ENCODE measurements around the gene ZNF43.

DNA sequence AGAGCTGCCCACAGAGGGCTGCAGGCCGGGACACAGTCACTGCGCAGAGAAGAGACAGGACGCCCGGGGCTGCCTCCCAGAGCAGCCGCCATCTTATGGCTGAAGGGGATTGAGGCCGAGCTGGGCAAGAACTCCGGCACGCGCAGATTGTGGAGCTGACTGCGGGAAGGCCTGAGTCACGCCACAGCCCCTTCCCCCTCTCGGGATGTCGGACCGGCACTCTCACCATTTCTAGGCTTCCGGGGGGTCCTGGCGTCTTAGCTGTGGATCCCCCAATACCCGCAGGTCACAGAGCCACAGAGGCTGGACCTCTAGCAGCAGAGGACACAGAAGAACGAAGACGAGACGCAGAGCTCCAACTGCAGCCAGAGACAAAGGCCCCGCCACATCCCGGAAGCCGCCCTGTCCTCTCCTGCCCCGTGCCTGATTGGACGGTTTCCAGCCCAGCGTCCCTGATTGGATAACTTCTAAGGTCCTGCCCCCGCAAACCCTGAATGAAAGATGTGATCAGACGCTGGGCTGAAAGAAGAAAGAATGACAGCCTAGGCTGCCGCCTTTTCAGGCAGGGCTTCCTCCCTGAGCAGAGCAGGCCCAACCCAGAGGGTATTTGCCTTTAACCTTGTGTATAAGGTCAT, at the start of gene ZNF43:
- TF ChIP-seq, protein P1, sequence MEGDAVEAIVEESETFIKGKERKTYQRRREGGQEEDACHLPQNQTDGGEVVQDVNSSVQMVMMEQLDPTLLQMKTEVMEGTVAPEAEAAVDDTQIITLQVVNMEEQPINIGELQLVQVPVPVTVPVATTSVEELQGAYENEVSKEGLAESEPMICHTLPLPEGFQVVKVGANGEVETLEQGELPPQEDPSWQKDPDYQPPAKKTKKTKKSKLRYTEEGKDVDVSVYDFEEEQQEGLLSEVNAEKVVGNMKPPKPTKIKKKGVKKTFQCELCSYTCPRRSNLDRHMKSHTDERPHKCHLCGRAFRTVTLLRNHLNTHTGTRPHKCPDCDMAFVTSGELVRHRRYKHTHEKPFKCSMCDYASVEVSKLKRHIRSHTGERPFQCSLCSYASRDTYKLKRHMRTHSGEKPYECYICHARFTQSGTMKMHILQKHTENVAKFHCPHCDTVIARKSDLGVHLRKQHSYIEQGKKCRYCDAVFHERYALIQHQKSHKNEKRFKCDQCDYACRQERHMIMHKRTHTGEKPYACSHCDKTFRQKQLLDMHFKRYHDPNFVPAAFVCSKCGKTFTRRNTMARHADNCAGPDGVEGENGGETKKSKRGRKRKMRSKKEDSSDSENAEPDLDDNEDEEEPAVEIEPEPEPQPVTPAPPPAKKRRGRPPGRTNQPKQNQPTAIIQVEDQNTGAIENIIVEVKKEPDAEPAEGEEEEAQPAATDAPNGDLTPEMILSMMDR (IDR thresholded peaks at IDR 0.05; ENCODE audit: borderline replicate concordance, extremely low read depth, low read length, poor library complexity, severe bottlenecking): no peak
- TF ChIP-seq EZH2 (IDR thresholded peaks at IDR 0.05; ENCODE audit: borderline replicate concordance, low read depth, low read length, severe bottlenecking): no peak

All from DND-41 (cell line).